ENCODE measurements around the gene ZNF532. TPM values are rescaled to one million over a fixed set of nuclear protein-coding genes. Genes with fewer than 3 reads are reported as not detected.

ZNF532 gene
- total RNA-seq, 4 donors from 2014 or later, result 48.3 to 128 (median 96.2) TPM

DNA sequence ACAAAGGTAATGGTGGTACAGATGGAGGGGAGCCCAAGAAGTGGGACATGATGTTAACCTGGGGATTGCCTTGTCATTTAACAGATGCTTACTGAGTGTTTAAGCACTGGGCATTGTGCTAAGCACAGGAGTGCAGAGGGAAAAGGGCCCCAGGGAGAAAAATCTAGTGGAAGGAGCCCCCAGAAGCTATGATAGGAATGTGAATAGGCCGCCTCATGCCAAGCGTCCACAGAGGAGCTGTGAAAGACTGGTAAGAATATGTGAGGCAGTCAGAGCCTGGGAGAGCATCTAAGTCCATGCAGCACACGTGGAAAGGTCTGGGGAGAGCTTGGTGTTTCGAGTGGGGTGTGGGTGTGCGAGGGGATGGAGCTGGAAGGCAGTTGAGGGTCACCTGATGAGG lies 5.5 kb downstream of the ZNF532 start:
- Histone ChIP-seq H3K9me3 (no peaks in the 10 kb centered on the region), H3K36me3 (peaks cover 0 to 62% of the 10 kb centered on the region in 2 donors), H3K27ac (peak overlapping the region in 2 of 4 donors; percentile 22 to 36), H3K4me3 (no peak overlapping the region), H3K27me3 (no peaks in the 10 kb centered on the region), H3K4me1 (peaks cover 0 to 54% (median 14%) of the 10 kb centered on the region in 3 donors)
- ATAC-seq, result no peak
- 61 to 71% methylated on average over 2 to 5 of the region's 5 CpGs for WGBS, 2 donors (ENCODE audit: low coverage in 1 of 2)
- TF ChIP-seq, protein P1, sequence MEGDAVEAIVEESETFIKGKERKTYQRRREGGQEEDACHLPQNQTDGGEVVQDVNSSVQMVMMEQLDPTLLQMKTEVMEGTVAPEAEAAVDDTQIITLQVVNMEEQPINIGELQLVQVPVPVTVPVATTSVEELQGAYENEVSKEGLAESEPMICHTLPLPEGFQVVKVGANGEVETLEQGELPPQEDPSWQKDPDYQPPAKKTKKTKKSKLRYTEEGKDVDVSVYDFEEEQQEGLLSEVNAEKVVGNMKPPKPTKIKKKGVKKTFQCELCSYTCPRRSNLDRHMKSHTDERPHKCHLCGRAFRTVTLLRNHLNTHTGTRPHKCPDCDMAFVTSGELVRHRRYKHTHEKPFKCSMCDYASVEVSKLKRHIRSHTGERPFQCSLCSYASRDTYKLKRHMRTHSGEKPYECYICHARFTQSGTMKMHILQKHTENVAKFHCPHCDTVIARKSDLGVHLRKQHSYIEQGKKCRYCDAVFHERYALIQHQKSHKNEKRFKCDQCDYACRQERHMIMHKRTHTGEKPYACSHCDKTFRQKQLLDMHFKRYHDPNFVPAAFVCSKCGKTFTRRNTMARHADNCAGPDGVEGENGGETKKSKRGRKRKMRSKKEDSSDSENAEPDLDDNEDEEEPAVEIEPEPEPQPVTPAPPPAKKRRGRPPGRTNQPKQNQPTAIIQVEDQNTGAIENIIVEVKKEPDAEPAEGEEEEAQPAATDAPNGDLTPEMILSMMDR (IDR thresholded peaks at IDR 0.05), result no peak
- TF ChIP-seq POLR2A (IDR thresholded peaks at IDR 0.05) (no peak), POLR2AphosphoS5 (IDR thresholded peaks at IDR 0.05) (no peak), EP300 (IDR thresholded peaks at IDR 0.05) (no peak)

DNA sequence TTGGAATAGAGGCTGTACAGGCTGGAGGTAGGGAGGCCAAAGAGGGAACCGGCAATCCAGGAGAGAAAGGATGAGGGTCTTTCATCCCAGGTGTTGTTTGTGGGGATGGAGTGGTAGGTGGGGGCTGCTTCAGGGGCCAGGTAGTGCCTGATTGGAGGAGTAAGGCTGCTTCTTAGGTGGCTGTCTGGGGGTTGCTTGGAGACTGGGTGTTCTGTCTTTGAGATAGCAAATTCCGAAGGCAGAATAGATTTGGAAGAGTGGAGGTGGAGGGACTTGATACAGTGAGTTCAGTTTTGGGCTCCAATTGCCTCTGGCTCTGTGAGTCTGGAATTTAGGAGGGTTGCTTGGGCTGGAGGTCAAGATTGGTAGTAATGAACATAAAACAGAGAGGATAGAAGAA lies 5.9 kb downstream of the ZNF532 start:
- H3K36me3 ChIP-seq, result peaks cover 0 to 65% of the 10 kb centered on the region in 2 donors
- TF ChIP-seq, protein P1 (IDR thresholded peaks at IDR 0.05), result no peak
- TF ChIP-seq POLR2A (IDR thresholded peaks at IDR 0.05) (no peak), EP300 (IDR thresholded peaks at IDR 0.05) (no peak)

DNA sequence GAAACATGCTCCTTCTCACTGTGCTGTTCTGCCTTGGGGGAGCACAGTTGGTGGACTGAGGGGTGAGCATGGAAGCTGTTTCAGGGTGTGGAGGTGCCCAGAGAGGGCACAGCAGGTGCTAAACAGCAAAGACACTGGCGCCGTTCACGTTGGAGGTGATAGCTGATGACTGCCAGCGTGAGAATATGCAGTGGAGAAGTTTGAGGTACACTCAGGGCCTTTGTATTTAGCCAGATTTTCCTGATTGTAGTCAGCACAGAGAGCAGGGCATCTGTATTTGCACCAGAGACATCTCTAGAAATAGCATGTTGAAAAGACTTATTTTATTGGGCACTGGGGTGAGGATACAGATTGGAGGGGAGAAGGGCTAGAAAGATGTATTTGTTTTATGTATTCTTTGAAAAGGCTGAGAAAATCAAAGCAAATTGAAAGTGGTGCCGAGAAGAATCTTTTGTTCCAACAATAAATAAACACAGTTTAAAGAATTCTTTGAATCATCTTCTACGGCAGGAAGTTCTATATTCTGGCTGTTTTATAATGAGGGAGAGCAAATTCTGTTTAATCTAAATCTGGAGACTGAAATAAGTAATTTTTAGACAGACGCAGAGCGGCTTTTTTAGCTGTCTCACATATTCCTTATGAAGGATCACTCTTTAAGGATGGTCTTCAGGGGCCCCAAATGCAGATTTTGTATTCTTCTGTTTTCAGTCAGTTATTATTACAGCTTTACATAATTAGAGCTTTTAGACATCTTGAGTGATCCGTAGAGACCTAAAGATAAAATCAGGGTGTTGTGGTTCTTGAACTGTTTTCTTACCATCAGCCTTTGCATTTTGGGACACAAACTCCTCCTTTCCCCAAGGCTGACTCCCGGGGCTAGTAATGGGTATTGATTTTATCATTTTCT lies 7.1 kb downstream of the ZNF532 start:
- no peak overlapping the region for H3K4me3 ChIP-seq
- 46 to 47% methylated on average over 10 of the region's 10 CpGs for WGBS, 2 donors (ENCODE audit: low coverage in 1 of 2)
- H3K27ac ChIP-seq, result peak overlapping the region in 3 of 4 donors; percentile 22 to 55 (median 44)
- peaks cover 0 to 38% (median 3%) of the 10 kb centered on the region in 3 donors for H3K4me1 ChIP-seq
- TF ChIP-seq POLR2AphosphoS5 (IDR thresholded peaks at IDR 0.05), result no peak
- TF ChIP-seq, protein P1 (IDR thresholded peaks at IDR 0.05), result no peak
- no peak for TF ChIP-seq POLR2A (IDR thresholded peaks at IDR 0.05)
- no peak for TF ChIP-seq EP300 (IDR thresholded peaks at IDR 0.05)
- no peaks in the 10 kb centered on the region for H3K9me3 ChIP-seq
- H3K27me3 ChIP-seq, result no peaks in the 10 kb centered on the region
- H3K36me3 ChIP-seq, result peaks cover 0 to 76% of the 10 kb centered on the region in 2 donors
- no peak for ATAC-seq

More for the DNA sequence above, 5.9 kb downstream of the ZNF532 start:
- Histone ChIP-seq H3K27ac (peak overlapping the region in 3 of 4 donors; percentile 17 to 36 (median 22)), H3K4me3 (no peak overlapping the region), H3K9me3 (no peaks in the 10 kb centered on the region), H3K27me3 (no peaks in the 10 kb centered on the region), H3K4me1 (peaks cover 0 to 49% (median 10%) of the 10 kb centered on the region in 3 donors)
- 89 to 100% methylated on average over 1 to 2 of the region's 2 CpGs for WGBS, 2 donors (ENCODE audit: low coverage in 1 of 2)
- no peak for ATAC-seq

GRCh38 chr18:58878640-58879039 lies 14.0 kb downstream of the ZNF532 start:
- Histone ChIP-seq H3K27me3 (no peaks in the 10 kb centered on the region), H3K4me3 (no peak overlapping the region), H3K4me1 (peaks cover 0 to 30% (median 3%) of the 10 kb centered on the region in 3 donors), H3K36me3 (peaks cover 0 to 68% of the 10 kb centered on the region in 2 donors), H3K27ac (no peak overlapping the region), H3K9me3 (no peaks in the 10 kb centered on the region)
- ATAC-seq, result no peak
- TF ChIP-seq POLR2A (IDR thresholded peaks at IDR 0.05), result no peak
- TF ChIP-seq, protein P1 (IDR thresholded peaks at IDR 0.05), result no peak
- no peak for TF ChIP-seq EP300 (IDR thresholded peaks at IDR 0.05)
- no peak for TF ChIP-seq POLR2AphosphoS5 (IDR thresholded peaks at IDR 0.05)
- 83 to 100% methylated on average over 2 to 3 of the region's 3 CpGs for WGBS, 2 donors (ENCODE audit: low coverage in 1 of 2)
